Liver (tissue), 9 donors: ENCODE results near the gene SLC10A4. TPM values are rescaled to one million over a fixed set of nuclear protein-coding genes. Genes with fewer than 3 reads are reported as not detected.

Experiments used
- DNase-seq: peaks from one replicate; pipeline ENCODE4 v3.0.0-alpha.2; 2017; ENCODE audit warnings: low spot score
- H3K27ac ChIP-seq, 2 donors: one replicate each; pipeline ENCODE4 v1.7.0; 2013; ENCODE audit warnings: inconsistent platforms in 2 of 2, low read length in 2 of 2, control low read depth in 1 of 2, low read depth in 1 of 2, mild to moderate bottlenecking in 1 of 2
- H3K27me3 ChIP-seq, 4 donors: one replicate each; pipeline versions ENCODE4 v1.6.1 to v1.7.0; 2013; ENCODE audit warnings: low read length in 3 of 4, inconsistent platforms in 1 of 4, mild to moderate bottlenecking in 1 of 4, moderate library complexity in 1 of 4; ENCODE audit not compliant: control insufficient read depth in 4 of 4, insufficient read depth in 4 of 4
- H3K36me3 ChIP-seq, 4 donors: one replicate each; pipeline versions ENCODE4 v1.6.1 to v1.7.0; 2013; ENCODE audit warnings: low read length in 3 of 4, mild to moderate bottlenecking in 3 of 4, low read depth in 1 of 4, moderate library complexity in 1 of 4; ENCODE audit not compliant: control insufficient read depth in 4 of 4, insufficient read depth in 3 of 4
- H3K4me1 ChIP-seq, 4 donors: one replicate each; pipeline versions ENCODE4 v1.6.1 to v1.7.0; 2013; ENCODE audit warnings: low read length in 3 of 4, mild to moderate bottlenecking in 3 of 4, moderate library complexity in 1 of 4; ENCODE audit not compliant: control insufficient read depth in 4 of 4, insufficient read depth in 4 of 4
- H3K4me3 ChIP-seq, 3 donors: one replicate each; pipeline versions ENCODE4 v1.6.1 to v1.7.0; 2013; ENCODE audit warnings: low read length in 3 of 3, control low read depth in 1 of 3, low read depth in 1 of 3, mild to moderate bottlenecking in 1 of 3
- H3K9ac ChIP-seq, 2 donors: one replicate each; pipeline ENCODE4 v1.7.0; 2013; ENCODE audit warnings: low read length in 2 of 2, mild to moderate bottlenecking in 2 of 2, moderate library complexity in 2 of 2, control low read depth in 1 of 2, low read depth in 1 of 2
- H3K9me3 ChIP-seq, 4 donors: one replicate each; pipeline versions ENCODE4 v1.6.1 to v1.7.0; 2013; ENCODE audit warnings: low read length in 3 of 4; ENCODE audit not compliant: control insufficient read depth in 4 of 4
- EGR1 ChIP-seq, 2 donors: IDR thresholded peaks; 2 replicates each; pipeline ENCODE4 v1.6.1; 2016 to 2018; ENCODE audit warnings: antibody characterized with exemption in 2 of 2, low read depth in 2 of 2
- FOXA1 ChIP-seq: IDR thresholded peaks from 2 replicates; pipeline ENCODE4 v1.6.1; 2016; ENCODE audit warnings: antibody characterized with exemption
- FOXA2 ChIP-seq: IDR thresholded peaks from 2 replicates; pipeline ENCODE4 v1.6.1; 2016; ENCODE audit warnings: antibody characterized with exemption
- HNF4A ChIP-seq, 2 donors: conservative IDR thresholded peaks; 2 replicates each; pipeline ENCODE4 v1.6.1; 2016; ENCODE audit warnings: antibody characterized with exemption in 2 of 2, mild to moderate bottlenecking in 2 of 2
- JUND ChIP-seq, 2 donors: IDR thresholded peaks; 2 replicates each; pipeline ENCODE4 v1.6.1; 2016; ENCODE audit warnings: antibody characterized with exemption in 2 of 2
- NR2F2 ChIP-seq: IDR thresholded peaks from 2 replicates; pipeline ENCODE4 v1.6.1; 2016; ENCODE audit warnings: antibody characterized with exemption
- RAD21 ChIP-seq, 2 donors: IDR thresholded peaks; 2 replicates each; pipeline ENCODE4 v1.6.1; 2016; ENCODE audit warnings: antibody characterized with exemption in 2 of 2, mild to moderate bottlenecking in 2 of 2
- RXRA ChIP-seq, 2 donors: IDR thresholded peaks; 2 replicates each; pipeline ENCODE4 v1.6.1; 2017 to 2018; ENCODE audit warnings: antibody characterized with exemption in 2 of 2, mild to moderate bottlenecking in 1 of 2
- SP1 ChIP-seq: IDR thresholded peaks from 2 replicates; pipeline ENCODE4 v1.6.1; 2018; ENCODE audit warnings: antibody characterized with exemption, mild to moderate bottlenecking
- YY1 ChIP-seq: IDR thresholded peaks from 2 replicates; pipeline ENCODE4 v1.6.1; 2016; ENCODE audit warnings: antibody characterized with exemption, mild to moderate bottlenecking
- polyA plus RNA-seq, 2 donors: library from polyadenylated mRNA; stranded (reverse) in 1 of 2; unstranded in 1 of 2; fragments of 200-250 nt in 1 of 2; fragments of >200 nt in 1 of 2; fragmentation: Nextera tagmentation in 1 of 2; extraction: Ambion mirVana in 1 of 2; gene quantifications; one replicate each; pipeline versions ENCODE4 v1.2.1 to v1.2.3, GENCODE V29; 2013 to 2015
- total RNA-seq, 2 donors: library from RNA; depleted of rRNA; stranded (reverse); fragments of >200 nt; gene quantifications; one replicate each; pipeline ENCODE4 v1.2.3, GENCODE V29; 2014
- TF ChIP-seq, protein P1 (sequence below): IDR thresholded peaks from 2 replicates; pipeline ENCODE4 v1.6.1; 2016; ENCODE audit warnings: antibody characterized with exemption
- TF ChIP-seq, protein P2 (sequence below): fragments of 150-350 bp; IDR thresholded peaks from 2 replicates; pipeline ENCODE4 v1.5.1; 2017; ENCODE audit warnings: improper control_type of control experiment, low read depth, low read length; ENCODE audit not compliant: missing input control
- TF ChIP-seq, protein P3 (sequence below): IDR thresholded peaks from 2 replicates; pipeline ENCODE4 v1.6.1; 2016; ENCODE audit warnings: antibody characterized with exemption
- TF ChIP-seq, protein P4 (sequence below): IDR thresholded peaks from 2 replicates; pipeline ENCODE4 v1.6.1; 2016; ENCODE audit warnings: antibody characterized with exemption
- donor health status: healthy.
- donor health status: healthy.
- donor health status: healthy.
- donor health status: healthy.
- donor health status: healthy.

The SLC10A4 gene
- total and polyA plus RNA-seq, 4 donors = 0.08 to 1.8 TPM; not detected in 2

DNA sequence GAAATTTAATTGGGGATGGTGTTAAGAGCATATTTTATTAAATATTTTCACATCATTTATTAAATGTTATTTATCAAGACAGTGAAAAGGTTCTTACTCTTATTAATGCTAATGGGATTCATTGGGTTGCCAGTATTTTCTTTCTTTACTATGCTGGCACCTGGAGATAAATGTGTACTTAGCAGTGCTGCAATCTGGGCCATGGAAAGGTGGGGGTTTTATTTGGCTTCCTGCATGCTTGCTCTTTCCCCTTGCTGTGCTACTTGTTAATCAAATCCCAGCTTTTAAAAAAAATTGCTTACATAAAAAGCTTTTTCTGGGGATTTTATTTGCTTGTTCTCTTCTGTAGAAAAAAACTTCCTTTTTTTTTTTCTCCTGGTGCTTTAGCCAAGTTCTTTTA, 55.2 kb downstream of the SLC10A4 start:
- H3K9me3 ChIP-seq = no peaks in the 10 kb centered on the region
- TF ChIP-seq SP1 (peak; percentile 9), RXRA (IDR thresholded peaks at IDR 0.05) (peak in 1 of 2 donors; percentile 25), EGR1 (IDR thresholded peaks at IDR 0.05; ENCODE audit: low read depth in 2 of 2) (no peak), FOXA2 (peak; percentile 40), YY1 (peak; percentile 21), JUND (IDR thresholded peaks at IDR 0.05) (peak in 1 of 2 donors; percentile 25), NR2F2 (no peak), HNF4A (conservative IDR thresholded peaks at IDR 0.05) (peak; percentile 23 to 46), RAD21 (IDR thresholded peaks at IDR 0.05) (peak; percentile 7 to 23), FOXA1 (no peak)
- TF ChIP-seq, protein P1, sequence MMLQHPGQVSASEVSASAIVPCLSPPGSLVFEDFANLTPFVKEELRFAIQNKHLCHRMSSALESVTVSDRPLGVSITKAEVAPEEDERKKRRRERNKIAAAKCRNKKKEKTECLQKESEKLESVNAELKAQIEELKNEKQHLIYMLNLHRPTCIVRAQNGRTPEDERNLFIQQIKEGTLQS = peak; percentile 52
- TF ChIP-seq, protein P2, sequence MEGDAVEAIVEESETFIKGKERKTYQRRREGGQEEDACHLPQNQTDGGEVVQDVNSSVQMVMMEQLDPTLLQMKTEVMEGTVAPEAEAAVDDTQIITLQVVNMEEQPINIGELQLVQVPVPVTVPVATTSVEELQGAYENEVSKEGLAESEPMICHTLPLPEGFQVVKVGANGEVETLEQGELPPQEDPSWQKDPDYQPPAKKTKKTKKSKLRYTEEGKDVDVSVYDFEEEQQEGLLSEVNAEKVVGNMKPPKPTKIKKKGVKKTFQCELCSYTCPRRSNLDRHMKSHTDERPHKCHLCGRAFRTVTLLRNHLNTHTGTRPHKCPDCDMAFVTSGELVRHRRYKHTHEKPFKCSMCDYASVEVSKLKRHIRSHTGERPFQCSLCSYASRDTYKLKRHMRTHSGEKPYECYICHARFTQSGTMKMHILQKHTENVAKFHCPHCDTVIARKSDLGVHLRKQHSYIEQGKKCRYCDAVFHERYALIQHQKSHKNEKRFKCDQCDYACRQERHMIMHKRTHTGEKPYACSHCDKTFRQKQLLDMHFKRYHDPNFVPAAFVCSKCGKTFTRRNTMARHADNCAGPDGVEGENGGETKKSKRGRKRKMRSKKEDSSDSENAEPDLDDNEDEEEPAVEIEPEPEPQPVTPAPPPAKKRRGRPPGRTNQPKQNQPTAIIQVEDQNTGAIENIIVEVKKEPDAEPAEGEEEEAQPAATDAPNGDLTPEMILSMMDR = no peak
- TF ChIP-seq, protein P3, sequence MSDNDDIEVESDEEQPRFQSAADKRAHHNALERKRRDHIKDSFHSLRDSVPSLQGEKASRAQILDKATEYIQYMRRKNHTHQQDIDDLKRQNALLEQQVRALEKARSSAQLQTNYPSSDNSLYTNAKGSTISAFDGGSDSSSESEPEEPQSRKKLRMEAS = peak; percentile 18
- TF ChIP-seq, protein P4, sequence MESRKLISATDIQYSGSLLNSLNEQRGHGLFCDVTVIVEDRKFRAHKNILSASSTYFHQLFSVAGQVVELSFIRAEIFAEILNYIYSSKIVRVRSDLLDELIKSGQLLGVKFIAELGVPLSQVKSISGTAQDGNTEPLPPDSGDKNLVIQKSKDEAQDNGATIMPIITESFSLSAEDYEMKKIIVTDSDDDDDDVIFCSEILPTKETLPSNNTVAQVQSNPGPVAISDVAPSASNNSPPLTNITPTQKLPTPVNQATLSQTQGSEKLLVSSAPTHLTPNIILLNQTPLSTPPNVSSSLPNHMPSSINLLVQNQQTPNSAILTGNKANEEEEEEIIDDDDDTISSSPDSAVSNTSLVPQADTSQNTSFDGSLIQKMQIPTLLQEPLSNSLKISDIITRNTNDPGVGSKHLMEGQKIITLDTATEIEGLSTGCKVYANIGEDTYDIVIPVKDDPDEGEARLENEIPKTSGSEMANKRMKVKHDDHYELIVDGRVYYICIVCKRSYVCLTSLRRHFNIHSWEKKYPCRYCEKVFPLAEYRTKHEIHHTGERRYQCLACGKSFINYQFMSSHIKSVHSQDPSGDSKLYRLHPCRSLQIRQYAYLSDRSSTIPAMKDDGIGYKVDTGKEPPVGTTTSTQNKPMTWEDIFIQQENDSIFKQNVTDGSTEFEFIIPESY = peak; percentile 16
- no peak overlapping the region for H3K4me3 ChIP-seq
- peak overlapping the region in 1 of 2 donors; percentile 25 for H3K27ac ChIP-seq
- peaks cover 1 to 21% (median 13%) of the 10 kb centered on the region in 4 donors for H3K36me3 ChIP-seq
- H3K9ac ChIP-seq = no peak overlapping the region
- DNase-seq = no peak
- no peaks in the 10 kb centered on the region for H3K27me3 ChIP-seq
- H3K4me1 ChIP-seq = peaks cover 0 to 13% (median 9%) of the 10 kb centered on the region in 4 donors

Other genes starting within 250 kb of the SLC10A4 start
- 1 to 10 TPM; 2.0 to 4.7 TPM for gene TEC, start 213.5 kb upstream of the SLC10A4 start, total RNA-seq
- 1 to 10 TPM; 1.1 to 1.9 TPM for gene TEC, start 213.5 kb upstream of the SLC10A4 start, polyA plus RNA-seq
- gene SLAIN2, start 141.8 kb upstream of the SLC10A4 start, total RNA-seq = 10 to 100 TPM; 12.1 to 32.5 TPM
- gene SLAIN2, start 141.8 kb upstream of the SLC10A4 start, polyA plus RNA-seq = 10 to 100 TPM; 13.7 to 19.5 TPM
- under 1 TPM in 1 of 2 donors, not detected in 1; 0.28 TPM for gene ZAR1, start 6.9 kb downstream of the SLC10A4 start, total RNA-seq
- gene ZAR1, start 6.9 kb downstream of the SLC10A4 start, polyA plus RNA-seq = not detected